ENCODE data around the gene PHOSPHO2. TPM values are rescaled to one million over a fixed set of nuclear protein-coding genes. Genes with fewer than 3 reads are reported as not detected.

The PHOSPHO2 gene
- total RNA-seq, 6 experiments from 2014 or later: 1.8 to 5.6 (median 2.8) TPM

GRCh38 chr2:169704160-169704708 is 10.0 kb downstream of the PHOSPHO2 start:
- no peak overlapping the region for H3K27ac ChIP-seq
- WGBS (ENCODE audit: insufficient coverage, low coverage, low lambda C conversion rate, missing lambda C conversion rate): no CpG with 5 or more reads among the region's 1 CpG
- no peak overlapping the region for H3K4me3 ChIP-seq
- ATAC-seq: no peak
- DNase-seq: no peak
- H3K27me3 ChIP-seq: no peaks in the 10 kb centered on the region
- peaks cover 0 to 12% (median 0%) of the 10 kb centered on the region in 4 donors for H3K4me1 ChIP-seq
- intact Hi-C loops (cut with DNase I): no loop called here
- no peaks in the 10 kb centered on the region for H3K36me3 ChIP-seq
- no peaks in the 10 kb centered on the region for H3K9me3 ChIP-seq
- TF ChIP-seq, protein P1, sequence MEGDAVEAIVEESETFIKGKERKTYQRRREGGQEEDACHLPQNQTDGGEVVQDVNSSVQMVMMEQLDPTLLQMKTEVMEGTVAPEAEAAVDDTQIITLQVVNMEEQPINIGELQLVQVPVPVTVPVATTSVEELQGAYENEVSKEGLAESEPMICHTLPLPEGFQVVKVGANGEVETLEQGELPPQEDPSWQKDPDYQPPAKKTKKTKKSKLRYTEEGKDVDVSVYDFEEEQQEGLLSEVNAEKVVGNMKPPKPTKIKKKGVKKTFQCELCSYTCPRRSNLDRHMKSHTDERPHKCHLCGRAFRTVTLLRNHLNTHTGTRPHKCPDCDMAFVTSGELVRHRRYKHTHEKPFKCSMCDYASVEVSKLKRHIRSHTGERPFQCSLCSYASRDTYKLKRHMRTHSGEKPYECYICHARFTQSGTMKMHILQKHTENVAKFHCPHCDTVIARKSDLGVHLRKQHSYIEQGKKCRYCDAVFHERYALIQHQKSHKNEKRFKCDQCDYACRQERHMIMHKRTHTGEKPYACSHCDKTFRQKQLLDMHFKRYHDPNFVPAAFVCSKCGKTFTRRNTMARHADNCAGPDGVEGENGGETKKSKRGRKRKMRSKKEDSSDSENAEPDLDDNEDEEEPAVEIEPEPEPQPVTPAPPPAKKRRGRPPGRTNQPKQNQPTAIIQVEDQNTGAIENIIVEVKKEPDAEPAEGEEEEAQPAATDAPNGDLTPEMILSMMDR (IDR thresholded peaks at IDR 0.05): no peak
- TF ChIP-seq POLR2A (IDR thresholded peaks at IDR 0.05): no peak

DNA sequence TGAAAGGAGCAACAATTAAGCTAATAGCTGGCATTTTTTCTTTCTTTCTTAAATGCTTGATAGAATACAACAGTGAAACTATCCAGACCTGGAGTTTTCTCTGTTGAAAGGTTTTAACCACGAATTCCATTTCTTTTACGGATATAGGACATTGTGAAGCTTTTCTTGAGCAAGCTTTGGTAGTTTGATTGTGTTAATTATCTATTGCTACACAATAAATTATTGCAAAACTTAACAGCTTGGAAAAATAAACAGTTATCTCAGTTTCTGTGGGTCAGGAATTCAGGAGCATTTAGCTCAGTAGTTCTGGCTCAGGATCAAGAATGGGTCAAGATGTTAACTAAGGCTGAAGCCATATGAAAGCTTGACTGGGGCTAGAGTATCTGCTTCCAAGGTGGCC is 11.7 kb downstream of the PHOSPHO2 start:
- Histone ChIP-seq H3K27ac (no peak overlapping the region), H3K9me3 (no peaks in the 10 kb centered on the region), H3K36me3 (no peaks in the 10 kb centered on the region), H3K4me1 (peaks cover 0 to 12% (median 0%) of the 10 kb centered on the region in 4 donors), H3K4me3 (no peak overlapping the region), H3K27me3 (no peaks in the 10 kb centered on the region)
- peak in 3 of 4 donors; percentile 43 to 78 (median 65) for ATAC-seq
- intact Hi-C loops (cut with DNase I): no loop called here
- WGBS (ENCODE audit: insufficient coverage, low coverage, low lambda C conversion rate, missing lambda C conversion rate): 15% methylated on average over 2 of the region's 2 CpGs
- DNase-seq: no peak
- TF ChIP-seq POLR2A (IDR thresholded peaks at IDR 0.05): no peak
- TF ChIP-seq, protein P1 (IDR thresholded peaks at IDR 0.05): no peak

DNA sequence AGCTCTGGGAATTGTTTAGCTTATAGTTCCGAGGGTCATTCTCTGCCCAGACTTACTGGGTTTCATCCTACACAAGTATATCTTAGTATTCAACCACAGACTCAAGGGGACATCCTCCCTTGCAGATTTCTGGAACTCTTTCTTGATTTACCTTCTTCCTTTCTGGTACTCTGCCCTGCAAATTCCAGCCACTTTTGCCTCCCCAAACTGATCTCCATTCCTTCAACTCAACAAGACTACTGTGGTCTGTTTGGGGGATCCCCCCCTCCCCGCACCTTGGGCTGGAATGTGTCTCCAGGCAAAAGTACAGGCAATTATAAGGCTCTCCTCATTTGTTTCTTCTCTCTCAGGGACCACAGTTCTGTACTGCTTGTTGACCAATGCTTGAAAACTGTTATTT is 13.4 kb downstream of the PHOSPHO2 start:
- Histone ChIP-seq H3K27me3 (no peaks in the 10 kb centered on the region), H3K27ac (no peak overlapping the region), H3K36me3 (no peaks in the 10 kb centered on the region), H3K4me1 (peaks cover 0 to 12% (median 0%) of the 10 kb centered on the region in 4 donors), H3K4me3 (no peak overlapping the region), H3K9me3 (no peaks in the 10 kb centered on the region)
- TF ChIP-seq, protein P1 (IDR thresholded peaks at IDR 0.05): no peak
- TF ChIP-seq POLR2A (IDR thresholded peaks at IDR 0.05): no peak
- no peak for DNase-seq
- WGBS (ENCODE audit: insufficient coverage, low coverage, low lambda C conversion rate, missing lambda C conversion rate): 80% methylated on average over 2 of the region's 2 CpGs
- ATAC-seq: no peak
- intact Hi-C loops (cut with DNase I): no loop called here

- no peaks in the 10 kb centered on the region for H3K36me3 ChIP-seq
- DNase-seq: no peak
- 100% methylated on average over 1 of the region's 1 CpG for WGBS (ENCODE audit: insufficient coverage, low coverage, low lambda C conversion rate, missing lambda C conversion rate)
- peaks cover 0 to 12% (median 0%) of the 10 kb centered on the region in 4 donors for H3K4me1 ChIP-seq
- no peak overlapping the region for H3K4me3 ChIP-seq
- no peaks in the 10 kb centered on the region for H3K9me3 ChIP-seq
- no peak for ATAC-seq
- intact Hi-C loops (cut with DNase I): no loop called here
- no peaks in the 10 kb centered on the region for H3K27me3 ChIP-seq
- no peak overlapping the region for H3K27ac ChIP-seq
- TF ChIP-seq, protein P1 (IDR thresholded peaks at IDR 0.05): no peak
- no peak for TF ChIP-seq POLR2A (IDR thresholded peaks at IDR 0.05)
These were observed 15.1 kb downstream of the PHOSPHO2 start for GRCh38 chr2:169709331-169709730.

Measured in right lobe of liver (tissue), 6 donors.